CD14-positive monocyte (primary cell): ENCODE results near the gene SUOX. TPM values are rescaled to one million over a fixed set of nuclear protein-coding genes. Genes with fewer than 3 reads are reported as not detected.

Experiments used
- DNase-seq, 3 donors: peaks; one replicate each; pipeline ENCODE4 v3.0.0-alpha.2; 2011 to 2022
- H2AFZ ChIP-seq: 2 replicates; pipeline ENCODE4 v1.6.0; 2012; ENCODE audit warnings: mild to moderate bottlenecking, low read depth, low read length, inconsistent platforms; ENCODE audit not compliant: insufficient read depth, poor library complexity, severe bottlenecking
- H3K27ac ChIP-seq, 2 donors: 1 replicate in 1 of 2; 2 replicates in 1 of 2; pipeline ENCODE4 v1.5.1; 2012 to 2013; ENCODE audit warnings: low read length in 2 of 2, control low read depth in 1 of 2, inconsistent platforms in 1 of 2, low read depth in 1 of 2, mild to moderate bottlenecking in 1 of 2
- H3K27me3 ChIP-seq, 2 donors: one replicate each; pipeline versions ENCODE4 v1.6.0 to v1.6.1; 2011 to 2013; ENCODE audit warnings: low read length in 2 of 2; ENCODE audit not compliant: control insufficient read depth in 2 of 2, insufficient read depth in 2 of 2
- H3K36me3 ChIP-seq, 2 donors: replicated peaks in 1 of 2; 1 replicate in 1 of 2; 2 replicates in 1 of 2; pipeline versions ENCODE4 v1.5.1 to v1.6.1; 2012 to 2013; ENCODE audit warnings: low read length in 2 of 2, control low read depth in 1 of 2, inconsistent platforms in 1 of 2, mild to moderate bottlenecking in 1 of 2; ENCODE audit not compliant: insufficient read depth in 2 of 2, control insufficient read depth in 1 of 2
- H3K4me1 ChIP-seq, 2 donors: 1 replicate in 1 of 2; 2 replicates in 1 of 2; pipeline versions ENCODE4 v1.5.1 to v1.6.1; 2012 to 2013; ENCODE audit warnings: low read length in 2 of 2, control low read depth in 1 of 2, inconsistent platforms in 1 of 2, mild to moderate bottlenecking in 1 of 2, moderate library complexity in 1 of 2; ENCODE audit not compliant: insufficient read depth in 2 of 2, control insufficient read depth in 1 of 2
- H3K4me2 ChIP-seq: replicated peaks from 2 replicates; pipeline ENCODE3; 2012; ENCODE audit warnings: low read length, moderate library complexity, mild to moderate bottlenecking; ENCODE audit not compliant: poor library complexity, severe bottlenecking; ENCODE audit errors: extremely low read depth
- H3K4me3 ChIP-seq, 3 experiments: fragments of 200-600 bp in 1 of 3; sonication (generic) in 1 of 3; replicated peaks in 1 of 3; 1 replicate in 2 of 3; 2 replicates in 1 of 3; pipeline ENCODE4 v1.5.1; 2011 to 2013; ENCODE audit warnings: low read length in 3 of 3, mild to moderate bottlenecking in 3 of 3, control low read depth in 2 of 3, low read depth in 2 of 3, inconsistent platforms in 1 of 3, moderate library complexity in 1 of 3
- H3K79me2 ChIP-seq: 2 replicates; pipeline ENCODE4 v1.6.0; 2012; ENCODE audit warnings: mild to moderate bottlenecking, control low read depth, inconsistent platforms, low read length, moderate library complexity; ENCODE audit not compliant: insufficient read depth
- H3K9ac ChIP-seq: 2 replicates; pipeline ENCODE4 v1.6.0; 2017; ENCODE audit warnings: low read length, mild to moderate bottlenecking; ENCODE audit not compliant: insufficient read depth, poor library complexity, severe bottlenecking
- H3K9me3 ChIP-seq, 2 donors: replicated peaks in 1 of 2; 1 replicate in 1 of 2; 2 replicates in 1 of 2; pipeline versions ENCODE4 v1.5.1 to v1.6.1; 2012 to 2013; ENCODE audit warnings: low read length in 2 of 2, control low read depth in 1 of 2; ENCODE audit not compliant: control insufficient read depth in 1 of 2, insufficient read depth in 1 of 2
- H4K20me1 ChIP-seq: 2 replicates; pipeline ENCODE4 v1.6.0; 2012; ENCODE audit warnings: mild to moderate bottlenecking, low read length, control low read depth, moderate library complexity; ENCODE audit not compliant: insufficient read depth
- H3K27ac Mint-ChIP-seq, 7 donors: one replicate each; pipeline ENCODE4 v1.8.0; 2020; ENCODE audit warnings: mild to moderate bottlenecking in 7 of 7, mixed read lengths in 7 of 7, moderate library complexity in 6 of 7, inconsistent platforms in 2 of 7
- H3K27me3 Mint-ChIP-seq, 3 donors: one replicate each; pipeline ENCODE4 v1.8.0; 2021 to 2022; ENCODE audit warnings: low read depth in 3 of 3, mild to moderate bottlenecking in 3 of 3, mixed read lengths in 3 of 3, moderate library complexity in 3 of 3, inconsistent platforms in 1 of 3
- H3K36me3 Mint-ChIP-seq, 2 donors: one replicate each; pipeline ENCODE4 v1.8.0; 2020; ENCODE audit warnings: mixed read lengths in 2 of 2, inconsistent platforms in 1 of 2, mild to moderate bottlenecking in 1 of 2
- H3K4me1 Mint-ChIP-seq: one replicate; pipeline ENCODE4 v1.8.0; 2020; ENCODE audit warnings: mild to moderate bottlenecking, mixed read lengths
- H3K4me3 Mint-ChIP-seq, 2 donors: one replicate each; pipeline ENCODE4 v1.8.0; 2020; ENCODE audit warnings: mild to moderate bottlenecking in 2 of 2, mixed read lengths in 2 of 2, moderate library complexity in 1 of 2
- H3K9me3 Mint-ChIP-seq, 7 donors: one replicate each; pipeline ENCODE4 v1.8.0; 2020 to 2022; ENCODE audit warnings: mixed read lengths in 7 of 7, mild to moderate bottlenecking in 6 of 7, moderate library complexity in 6 of 7, inconsistent platforms in 2 of 7
- WGBS: methylation state at CpG from one replicate; pipeline ENCODE4 v1.1.5; 2013; ENCODE audit warnings: missing lambda C conversion rate; ENCODE audit not compliant: insufficient coverage; 5-methylcytosine and 5-hydroxymethylcytosine counted together
- intact Hi-C, 2 donors: fragments of 100-400 bp; cut with micrococcal nuclease; formaldehyde crosslinking; loops; one replicate each; pipeline versions ENCODE4 v1.15.0 to v1.15.1; 2023
- polyA plus RNA-seq, 3 donors: library from polyadenylated mRNA; depleted of rRNA in 1 of 3; unstranded in 2 of 3; stranded (reverse) in 1 of 3; fragments of 300-500 nt in 2 of 3; fragments of >200 nt in 1 of 3; fragmentation: Illumina TruSeq in 2 of 3; gene quantifications; 1 replicate in 2 of 3; 2 replicates in 1 of 3; pipeline ENCODE4 v1.2.3, GENCODE V29; 2012 to 2021
- TF ChIP-seq, protein P1 (sequence below): fragments of 200-600 bp; IDR thresholded peaks from one replicate; pipeline ENCODE4 v1.8.0; 2022; ENCODE audit warnings: antibody characterized with exemption, mild to moderate bottlenecking

Gene SUOX
- polyA plus RNA-seq, 3 donors: 9.7 to 17.1 (median 14.4) TPM

DNA sequence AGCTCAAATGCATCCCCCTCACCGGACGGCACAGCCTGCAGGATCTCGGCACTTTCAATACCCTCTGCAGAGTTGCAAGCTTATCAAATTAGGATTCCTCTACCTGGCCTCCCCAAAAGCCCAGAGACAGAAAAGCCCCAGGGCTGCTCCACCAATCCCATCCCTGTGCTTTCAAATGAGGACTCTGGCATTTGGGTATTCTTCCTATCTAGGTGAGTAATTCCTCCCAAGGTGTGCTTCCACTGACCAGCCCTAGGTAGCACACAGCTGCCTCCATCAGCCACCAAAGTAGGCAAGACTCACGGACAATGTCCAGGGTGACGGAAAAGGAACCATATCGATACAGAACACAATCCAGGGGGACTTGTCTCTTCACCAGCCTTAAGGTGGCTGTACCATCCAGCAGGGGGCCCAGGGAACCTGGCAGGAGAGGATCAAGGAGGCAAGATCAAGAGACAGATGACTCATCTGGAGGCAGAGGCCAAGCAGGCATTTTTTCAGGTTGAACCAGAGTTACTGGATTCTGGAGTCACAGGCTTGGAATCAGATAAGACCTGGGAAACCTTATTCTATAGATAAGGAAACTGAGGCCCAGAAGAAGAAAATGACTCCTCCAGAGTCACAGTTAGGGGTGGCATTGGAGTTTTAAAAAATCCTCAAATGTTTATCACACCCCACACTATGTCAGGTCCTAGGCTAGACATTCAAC lies 41.1 kb upstream of the SUOX start:
- Histone ChIP-seq H3K27ac (no peak overlapping the region), H3K27me3 (no peaks in the 10 kb centered on the region), H3K9me3 (no peaks in the 10 kb centered on the region), H3K36me3 (peaks cover 35 to 36% of the 10 kb centered on the region in 2 donors), H2AFZ (no peak overlapping the region), H3K9ac (no peak overlapping the region), H4K20me1 (no peaks in the 10 kb centered on the region), H3K4me2 (no peak overlapping the region), H3K4me1 (no peaks in the 10 kb centered on the region), H3K4me3 (no peak overlapping the region), H3K79me2 (no peaks in the 10 kb centered on the region)
- peaks cover 35 to 36% of the 10 kb centered on the region in 2 donors for H3K36me3 Mint-ChIP-seq
- H3K4me3 Mint-ChIP-seq: no peak overlapping the region
- H3K9me3 Mint-ChIP-seq: no peaks in the 10 kb centered on the region
- H3K27me3 Mint-ChIP-seq: peaks cover 0 to 7% (median 1%) of the 10 kb centered on the region in 3 donors
- intact Hi-C loops: no loop called here
- H3K27ac Mint-ChIP-seq: peak overlapping the region in 2 of 7 donors; percentile 59 to 73
- peaks cover 2% of the 10 kb centered on the region for H3K4me1 Mint-ChIP-seq
- TF ChIP-seq, protein P1, sequence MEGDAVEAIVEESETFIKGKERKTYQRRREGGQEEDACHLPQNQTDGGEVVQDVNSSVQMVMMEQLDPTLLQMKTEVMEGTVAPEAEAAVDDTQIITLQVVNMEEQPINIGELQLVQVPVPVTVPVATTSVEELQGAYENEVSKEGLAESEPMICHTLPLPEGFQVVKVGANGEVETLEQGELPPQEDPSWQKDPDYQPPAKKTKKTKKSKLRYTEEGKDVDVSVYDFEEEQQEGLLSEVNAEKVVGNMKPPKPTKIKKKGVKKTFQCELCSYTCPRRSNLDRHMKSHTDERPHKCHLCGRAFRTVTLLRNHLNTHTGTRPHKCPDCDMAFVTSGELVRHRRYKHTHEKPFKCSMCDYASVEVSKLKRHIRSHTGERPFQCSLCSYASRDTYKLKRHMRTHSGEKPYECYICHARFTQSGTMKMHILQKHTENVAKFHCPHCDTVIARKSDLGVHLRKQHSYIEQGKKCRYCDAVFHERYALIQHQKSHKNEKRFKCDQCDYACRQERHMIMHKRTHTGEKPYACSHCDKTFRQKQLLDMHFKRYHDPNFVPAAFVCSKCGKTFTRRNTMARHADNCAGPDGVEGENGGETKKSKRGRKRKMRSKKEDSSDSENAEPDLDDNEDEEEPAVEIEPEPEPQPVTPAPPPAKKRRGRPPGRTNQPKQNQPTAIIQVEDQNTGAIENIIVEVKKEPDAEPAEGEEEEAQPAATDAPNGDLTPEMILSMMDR: peak; percentile 18
- peak in 2 of 3 donors; percentile 16 to 43 for DNase-seq
- WGBS: 95% methylated on average over 5 of the region's 6 CpGs

DNA sequence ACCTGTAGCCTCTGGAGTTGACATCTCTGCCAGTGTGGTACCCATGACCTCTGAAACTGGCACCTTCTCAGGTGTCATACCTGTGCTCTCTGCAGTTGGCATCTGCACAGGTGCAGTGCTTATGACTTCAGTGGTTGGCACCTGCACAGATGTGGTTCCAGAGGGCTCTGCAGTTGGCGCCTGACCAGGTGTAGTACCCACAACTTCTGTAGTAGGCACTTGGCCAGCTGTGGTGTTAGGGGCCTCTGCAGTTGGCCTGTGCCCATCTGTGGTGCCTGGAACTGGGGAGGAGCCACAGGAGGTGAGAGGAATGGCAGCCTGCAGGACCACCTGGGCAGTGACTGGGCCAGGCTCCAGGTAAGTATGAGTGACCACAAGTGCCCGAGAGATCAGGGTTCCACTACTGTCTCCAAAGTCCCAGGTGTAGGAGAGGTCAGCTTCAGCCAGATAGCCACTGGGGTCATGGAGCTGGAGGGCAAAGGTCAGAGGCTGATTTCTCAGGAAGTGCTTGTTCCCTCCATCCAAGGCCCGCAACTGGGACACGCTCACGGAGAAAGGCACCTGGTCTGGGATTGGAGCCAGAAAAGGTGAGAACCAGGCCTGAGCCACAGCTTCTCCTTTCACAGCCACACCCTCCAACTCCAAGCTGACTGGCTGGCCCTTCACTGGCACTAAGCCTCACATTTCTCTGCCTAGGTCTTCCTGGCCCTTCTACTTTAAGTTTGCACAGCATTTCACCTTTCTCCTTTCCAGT lies 39.8 kb upstream of the SUOX start:
- Histone ChIP-seq H3K9me3 (no peaks in the 10 kb centered on the region), H3K4me1 (no peaks in the 10 kb centered on the region), H3K27ac (no peak overlapping the region), H3K4me3 (no peak overlapping the region), H3K4me2 (no peak overlapping the region), H3K36me3 (peaks cover 21 to 22% of the 10 kb centered on the region in 2 donors), H3K27me3 (no peaks in the 10 kb centered on the region), H3K9ac (no peak overlapping the region), H2AFZ (no peak overlapping the region), H3K79me2 (no peaks in the 10 kb centered on the region), H4K20me1 (no peaks in the 10 kb centered on the region)
- WGBS: 88% methylated on average over 5 of the region's 5 CpGs
- H3K27ac Mint-ChIP-seq: no peak overlapping the region
- H3K4me1 Mint-ChIP-seq: peaks cover 2% of the 10 kb centered on the region
- intact Hi-C loops: no loop called here
- no peak overlapping the region for H3K4me3 Mint-ChIP-seq
- H3K27me3 Mint-ChIP-seq: peaks cover 0 to 7% (median 1%) of the 10 kb centered on the region in 3 donors
- no peaks in the 10 kb centered on the region for H3K9me3 Mint-ChIP-seq
- TF ChIP-seq, protein P1: no peak
- H3K36me3 Mint-ChIP-seq: peaks cover 22 to 23% of the 10 kb centered on the region in 2 donors
- DNase-seq: no peak
